PC-3 (cell line): Measurements from ENCODE around the gene VAT1L. TPM values are rescaled to one million over a fixed set of nuclear protein-coding genes. Genes with fewer than 3 reads are reported as not detected.

Experiments used
- ATAC-seq: fragments of 200-7000 bp; cut with Tn5 transposase; 2 replicates; pipeline ENCODE4 v1.9.1; 2020; ENCODE audit warnings: mild to moderate bottlenecking, moderate library complexity
- Bru-seq: library from RNA; stranded (reverse); fragments of 400-500 nt; gene quantifications from one replicate; lab custom pipeline; 2021; lab: Mats Ljungman, UMichigan
- BruChase-seq, 2 experiments: library from RNA; stranded (reverse); fragments of 400-500 nt; gene quantifications; one replicate each; lab custom pipeline; 2021; lab: Mats Ljungman, UMichigan
- BruUV-seq: library from RNA; stranded (reverse); fragments of 400-500 nt; replicated peaks from 2 replicates; lab custom pipeline; 2021; lab: Mats Ljungman, UMichigan
- CTCF ChIA-PET: fragments of 300-600 bp; sonication (Branson Sonifier 250); formaldehyde crosslinking; loops from one replicate; lab custom pipeline; 2022; ENCODE audit warnings: antibody characterized with exemption; lab: Charles Lee
- POLR2A ChIA-PET: fragments of 300-600 bp; sonication (Branson Sonifier 250); formaldehyde crosslinking; loops from one replicate; lab custom pipeline; 2022; ENCODE audit warnings: antibody characterized with exemption; ENCODE audit not compliant: unreplicated experiment; lab: Charles Lee
- DNase-seq: peaks from one replicate; pipeline ENCODE4 v3.0.0-alpha.2; 2015
- H2AFZ ChIP-seq: fragments of 300-600 bp; sonication (generic); 2 replicates; pipeline ENCODE4 v1.6.0; 2016; ENCODE audit warnings: antibody characterized with exemption, low read length
- H3F3A ChIP-seq: fragments of 300-600 bp; sonication (generic); one replicate; pipeline ENCODE4 v1.6.0; 2017; ENCODE audit warnings: antibody characterized with exemption, low read length, control low read depth, mild to moderate bottlenecking; ENCODE audit not compliant: unreplicated experiment
- H3K27ac ChIP-seq: fragments of 300-600 bp; sonication (generic); 2 replicates; pipeline ENCODE4 v1.5.1; 2016; ENCODE audit warnings: mild to moderate bottlenecking, low read length
- H3K27me3 ChIP-seq: fragments of 300-600 bp; sonication (generic); 2 replicates; pipeline ENCODE4 v1.6.1; 2016; ENCODE audit warnings: low read length, mixed read lengths
- H3K36me3 ChIP-seq: fragments of 300-600 bp; sonication (generic); 2 replicates; pipeline ENCODE4 v1.6.1; 2016; ENCODE audit warnings: low read depth, mixed run types, low read length, mixed read lengths
- H3K4me1 ChIP-seq: fragments of 300-600 bp; sonication (generic); 2 replicates; pipeline ENCODE4 v1.5.1; 2016; ENCODE audit warnings: low read length; ENCODE audit not compliant: insufficient read depth
- H3K4me2 ChIP-seq: fragments of 300-600 bp; sonication (generic); 2 replicates; pipeline ENCODE4 v1.6.0; 2016; ENCODE audit warnings: low read length
- H3K4me3 ChIP-seq: fragments of 300-600 bp; sonication (generic); 2 replicates; pipeline ENCODE4 v1.5.1; 2016; ENCODE audit warnings: mild to moderate bottlenecking, low read length, mixed read lengths
- H3K79me2 ChIP-seq: fragments of 300-600 bp; sonication (generic); 2 replicates; pipeline ENCODE4 v1.6.1; 2017; ENCODE audit warnings: low read length, mixed read lengths
- H3K9ac ChIP-seq: fragments of 300-600 bp; sonication (generic); 2 replicates; pipeline ENCODE4 v1.6.0; 2016; ENCODE audit warnings: mild to moderate bottlenecking, low read length
- H3K9me2 ChIP-seq: fragments of 300-600 bp; sonication (generic); replicated peaks from 2 replicates; pipeline ENCODE4 v1.6.1; 2016; ENCODE audit warnings: mixed run types, low read length, mixed read lengths
- H3K9me3 ChIP-seq: fragments of 300-600 bp; sonication (generic); 2 replicates; pipeline ENCODE4 v1.6.1; 2016; ENCODE audit warnings: low read length, mixed read lengths
- H4K20me1 ChIP-seq: fragments of 300-600 bp; sonication (generic); 2 replicates; pipeline ENCODE4 v1.6.1; 2016; ENCODE audit warnings: low read length, mixed read lengths
- CTCF ChIP-seq: fragments of 300-600 bp; sonication (generic); conservative IDR thresholded peaks from 2 replicates; pipeline ENCODE4 v1.5.1; 2017; ENCODE audit warnings: antibody characterized with exemption, low read depth, mild to moderate bottlenecking, low read length
- EZH2 ChIP-seq: fragments of 300-600 bp; sonication (generic); IDR thresholded peaks from one replicate; pipeline ENCODE4 v1.6.1; 2017; ENCODE audit warnings: antibody characterized with exemption, mild to moderate bottlenecking, low read length; ENCODE audit not compliant: unreplicated experiment
- EZH2phosphoT487 ChIP-seq: fragments of 300-600 bp; sonication (generic); IDR thresholded peaks from 2 replicates; pipeline ENCODE4 v1.6.1; 2018; ENCODE audit warnings: mild to moderate bottlenecking, antibody characterized with exemption, low read length, borderline replicate concordance
- intact Hi-C: fragments of 100-400 bp; cut with micrococcal nuclease; formaldehyde crosslinking; loops from 2 replicates; pipeline ENCODE4 v1.9.0; 2023
- long read RNA-seq: library from polyadenylated mRNA; unstranded; transcript quantifications from one replicate; pipeline ENCODE4 v2.0.0, GENCODE V29; 2021; ENCODE audit not compliant: unreplicated experiment
- total RNA-seq: library from RNA; depleted of rRNA; stranded (reverse); fragments of >200 nt; gene quantifications from 2 replicates; pipeline ENCODE4 v1.2.3, GENCODE V29; 2014; rRNA removed

VAT1L gene
- total RNA-seq: 0.29 and 0.47 TPM in 2 replicates
- Bru-seq, nascent RNA: not detected
- not detected for BruChase-seq, experiment 1, labeled RNA remaining after a 6-hour chase
- BruChase-seq, experiment 2, labeled RNA remaining after a 2-hour chase: percentile 2 among the genes with signal in this experiment
- long read RNA-seq: 0 reads

DNA sequence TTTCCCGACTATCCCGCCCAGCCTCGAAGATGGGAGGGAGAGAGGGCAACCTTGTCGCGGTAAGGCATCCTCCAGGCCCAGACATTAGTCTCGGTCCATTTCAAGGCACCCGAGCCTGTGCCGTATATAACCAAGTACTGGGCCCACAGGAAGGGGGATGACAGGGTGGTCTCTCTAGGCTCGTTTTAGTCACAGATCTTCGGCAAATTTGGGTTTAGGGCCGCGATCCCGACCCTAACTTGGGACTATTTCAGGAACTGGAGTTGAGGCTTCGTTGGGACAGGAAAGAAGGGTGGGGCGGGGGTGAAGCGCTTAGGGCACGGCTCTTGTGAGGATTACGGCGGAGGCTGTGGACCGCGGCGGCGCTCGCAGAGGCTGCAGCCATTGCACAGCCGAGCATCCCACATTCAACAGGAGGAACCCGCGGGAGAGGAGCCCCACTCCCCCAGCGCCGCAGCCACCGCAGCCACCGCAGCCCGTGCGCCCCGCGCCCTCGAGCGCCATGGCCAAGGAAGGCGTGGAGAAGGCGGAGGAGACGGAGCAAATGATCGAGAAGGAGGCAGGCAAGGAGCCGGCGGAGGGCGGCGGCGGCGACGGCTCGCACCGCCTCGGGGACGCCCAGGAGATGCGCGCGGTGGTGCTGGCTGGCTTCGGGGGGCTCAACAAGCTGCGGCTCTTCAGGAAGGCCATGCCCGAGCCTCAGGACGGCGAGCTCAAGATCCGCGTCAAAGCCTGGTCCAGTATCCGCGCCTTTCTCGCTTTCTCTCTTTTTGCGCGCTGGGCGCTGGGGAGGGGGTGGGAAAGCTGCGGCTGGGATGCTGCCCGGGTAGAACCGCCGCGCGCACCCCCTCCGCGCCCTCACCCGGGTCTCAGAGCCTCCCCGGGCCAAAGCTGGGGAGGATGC lies at the start of gene VAT1L:
TSS of gene VAT1L (plus strand) at position 384 of the 904 bp plus-strand sequence. CDS start at position 503, 119 bp downstream.
- no peaks in the 10 kb centered on the region for H3K36me3 ChIP-seq
- no peaks in the 10 kb centered on the region for H4K20me1 ChIP-seq
- ChIA-PET POLR2A (no interaction called here), CTCF (no interaction called here)
- intact Hi-C loops: no loop called here
- no peaks in the 10 kb centered on the region for H3K4me1 ChIP-seq
- DNase-seq (no peak), ATAC-seq (no peak)
- no peaks in the 10 kb centered on the region for H3K79me2 ChIP-seq
- H3K27me3 ChIP-seq: peaks cover 18% of the 10 kb centered on the region; the same call in 1 of the 2 replicates
- H3K4me2 ChIP-seq: no peak within 1 kb of the TSS
- no peaks in the 10 kb centered on the region for H3K9me3 ChIP-seq
- BruUV-seq: no TSS peak
- no peak within 1 kb of the TSS for H3K27ac ChIP-seq
- no peak within 1 kb of the TSS for H2AFZ ChIP-seq
- no peak for TF ChIP-seq CTCF
- TF ChIP-seq EZH2: no peak
- no peak for TF ChIP-seq EZH2phosphoT487
- no peak within 1 kb of the TSS for H3K9ac ChIP-seq
- no peaks in the 10 kb centered on the region for H3F3A ChIP-seq
- H3K4me3 ChIP-seq: no peak within 1 kb of the TSS
- H3K9me2 ChIP-seq: no peaks in the 10 kb centered on the region

- BruUV-seq: no TSS peak
- H3K36me3 ChIP-seq: no peaks in the 10 kb centered on the region
- H2AFZ ChIP-seq: no peak overlapping the region
- H3K9me3 ChIP-seq: no peaks in the 10 kb centered on the region
- no peaks in the 10 kb centered on the region for H4K20me1 ChIP-seq
- ChIA-PET POLR2A (no interaction called here), CTCF (no interaction called here)
- no peak overlapping the region for H3K4me3 ChIP-seq
- no peaks in the 10 kb centered on the region for H3K27me3 ChIP-seq
- H3K9me2 ChIP-seq: no peaks in the 10 kb centered on the region
- no peaks in the 10 kb centered on the region for H3F3A ChIP-seq
- H3K4me2 ChIP-seq: no peak overlapping the region
- no peaks in the 10 kb centered on the region for H3K79me2 ChIP-seq
- intact Hi-C loops: no loop called here
- H3K4me1 ChIP-seq: no peaks in the 10 kb centered on the region
- H3K9ac ChIP-seq: no peak overlapping the region
- H3K27ac ChIP-seq: no peak overlapping the region
- no peak for ATAC-seq
- TF ChIP-seq EZH2phosphoT487 (no peak), EZH2 (no peak), CTCF (no peak)
- no peak for DNase-seq
These were observed 49.4 kb upstream of the VAT1L start for GRCh38 chr16:77738706-77739558.
